Fibroblast of peridontal ligament (primary cell): ENCODE measurements around the gene GEMIN5.
"Not testable (repeated sequence)": the region's sequence is repeated elsewhere in the genome, so short reads cannot be mapped to it uniquely, and the experiment has no call there.

Experiments used
- DNase-seq: peaks from one replicate; pipeline ENCODE4 v3.0.0-alpha.2; 2010; ENCODE audit errors: extremely low read depth

Gene GEMIN5

DNA sequence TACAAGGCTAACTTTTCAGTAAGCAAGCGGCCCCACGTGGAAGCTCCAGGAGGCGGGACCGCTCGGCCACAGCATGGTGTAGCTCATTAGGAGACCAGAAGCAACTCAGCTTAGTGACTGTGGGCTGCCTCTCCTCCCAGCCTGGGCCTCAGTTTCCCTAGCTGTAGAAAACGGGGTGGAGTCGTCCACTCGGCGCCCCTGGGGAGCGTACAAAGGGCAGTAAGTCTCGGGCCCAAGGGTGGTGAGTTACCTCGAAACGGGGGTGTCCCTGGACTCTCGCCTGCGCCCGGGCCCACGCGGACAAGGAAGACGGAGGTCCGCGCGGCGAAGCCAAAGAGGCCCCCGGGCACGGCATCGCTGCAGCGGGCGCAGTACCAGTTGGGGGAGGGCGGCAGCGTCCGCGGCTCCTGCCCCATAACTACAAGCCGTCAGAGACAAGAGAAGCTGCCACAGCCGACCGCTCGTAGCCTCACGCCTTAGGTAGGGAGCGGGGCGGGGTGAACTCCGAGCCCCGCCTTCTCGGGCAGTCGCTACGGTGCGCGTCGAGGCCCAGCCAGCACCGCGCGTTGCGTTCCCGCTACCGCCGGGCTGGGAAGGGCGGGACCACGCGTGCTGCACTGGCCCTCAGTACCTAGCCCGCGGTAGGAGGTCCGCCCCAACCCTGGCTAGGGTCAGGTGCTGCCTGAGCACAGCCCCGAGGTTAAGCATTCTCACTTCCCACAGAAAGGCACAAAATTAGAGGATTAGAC is at the start of gene GEMIN5:
Gene GEMIN5 (minus strand): TSS at position 494 of the 749 bp plus-strand sequence. CDS start 78 bp downstream, at position 416.
- peak; percentile 72 for DNase-seq

GRCh38 chr5:154986151-154986550 is 48.1 kb upstream of the GEMIN5 start:
- peak; percentile 5 for DNase-seq

DNA sequence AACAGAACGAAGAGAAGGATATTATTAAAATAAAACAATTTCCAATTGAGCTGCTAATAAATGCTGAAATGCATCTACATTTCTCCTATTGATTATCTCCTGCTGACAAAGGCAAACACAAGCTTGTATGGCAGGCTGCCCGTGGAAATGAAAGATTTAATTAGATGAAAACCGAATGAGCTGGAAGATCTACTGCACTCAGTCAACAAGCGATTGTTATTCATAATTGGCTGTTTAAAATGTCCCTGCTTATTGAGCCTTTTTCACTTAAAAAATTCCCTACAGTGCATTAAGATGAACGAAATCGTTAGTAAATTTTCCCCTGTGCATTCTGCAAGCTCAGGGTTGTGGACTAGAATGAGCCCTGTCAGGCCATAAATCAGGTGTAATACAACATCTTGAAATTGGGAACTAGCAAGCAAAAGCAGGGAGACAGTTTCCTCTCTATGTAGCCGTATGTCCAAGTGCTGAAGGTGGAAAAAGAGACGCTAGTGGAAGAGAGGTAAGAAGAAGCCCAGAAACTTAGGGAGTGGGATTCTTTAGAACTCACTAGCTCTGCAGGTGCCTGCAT is 47.0 kb upstream of the GEMIN5 start:
- DNase-seq, result no peak

DNA sequence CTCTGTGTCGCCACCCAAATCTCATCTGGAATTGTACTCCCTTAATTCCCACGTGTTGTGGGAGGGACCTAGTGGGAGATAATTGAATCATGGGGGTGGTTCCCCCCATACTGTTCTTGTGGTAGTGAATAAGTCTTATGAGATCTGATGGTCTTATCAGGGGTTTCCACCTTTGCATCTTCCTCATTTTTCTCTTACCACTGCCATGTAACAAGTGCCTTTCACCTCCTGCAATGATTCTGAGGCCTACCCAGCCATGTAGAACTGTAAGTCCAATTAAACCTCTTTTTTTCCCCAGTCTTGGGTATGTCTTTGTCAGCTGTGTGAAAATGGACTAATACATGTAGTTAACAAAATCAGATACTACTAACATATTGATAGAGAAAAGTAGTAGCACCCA is 40.3 kb upstream of the GEMIN5 start:
- not testable (repeated sequence) for DNase-seq

DNA sequence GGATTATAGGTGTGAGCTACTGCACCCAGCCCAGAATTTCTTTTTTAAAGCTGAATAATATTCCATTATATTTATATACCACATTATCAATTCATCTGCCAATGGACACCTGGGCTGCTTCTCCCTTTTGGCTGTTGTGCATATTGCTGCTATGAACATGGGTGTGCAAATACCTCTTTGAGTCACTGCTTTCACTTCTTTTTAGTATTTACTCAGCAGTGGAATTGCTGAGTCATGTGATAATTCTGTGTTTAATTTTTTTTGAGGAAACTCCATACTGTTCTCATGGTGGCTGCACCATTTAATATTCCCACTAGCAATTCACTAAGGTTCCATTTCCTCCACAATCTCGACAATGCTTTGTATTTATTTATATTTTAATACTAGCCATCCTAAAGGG is 39.4 kb upstream of the GEMIN5 start:
- peak; percentile 27 for DNase-seq

GRCh38 chr5:154976082-154976481 is 38.1 kb upstream of the GEMIN5 start:
- DNase-seq, result not testable (repeated sequence)

DNA sequence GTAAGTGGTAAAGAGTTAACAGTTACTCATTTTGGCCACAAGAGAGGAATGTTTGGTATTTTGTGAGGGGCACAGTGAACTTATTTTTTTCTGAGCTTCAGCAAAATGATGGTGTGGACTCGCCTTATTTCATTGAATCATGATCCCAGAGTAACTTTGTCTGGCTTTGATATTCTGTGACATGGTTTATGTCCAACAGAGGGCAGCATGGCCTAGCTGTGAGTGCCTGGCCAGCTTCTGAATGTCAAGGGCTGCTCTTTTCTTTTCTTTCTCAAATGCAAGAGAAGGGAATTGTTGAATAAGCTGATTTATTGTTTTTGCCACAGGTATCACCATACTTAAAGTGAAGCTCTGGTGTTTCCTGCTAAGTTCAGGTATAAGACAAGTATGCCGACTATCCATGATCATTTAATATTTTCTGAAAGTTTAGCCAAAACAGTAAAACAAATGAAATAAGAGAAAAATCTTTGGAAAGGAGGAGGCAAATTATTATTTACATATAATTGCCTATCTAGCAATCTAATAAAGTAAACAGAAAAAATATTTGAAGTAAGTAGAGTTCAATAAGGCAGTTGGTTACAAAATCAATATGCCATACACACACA is 34.6 kb upstream of the GEMIN5 start:
- peak; percentile 54 for DNase-seq

- peak; percentile 25 for DNase-seq
Observed at GRCh38 chr5:154971501-154971900, 33.5 kb upstream of the GEMIN5 start.

DNA sequence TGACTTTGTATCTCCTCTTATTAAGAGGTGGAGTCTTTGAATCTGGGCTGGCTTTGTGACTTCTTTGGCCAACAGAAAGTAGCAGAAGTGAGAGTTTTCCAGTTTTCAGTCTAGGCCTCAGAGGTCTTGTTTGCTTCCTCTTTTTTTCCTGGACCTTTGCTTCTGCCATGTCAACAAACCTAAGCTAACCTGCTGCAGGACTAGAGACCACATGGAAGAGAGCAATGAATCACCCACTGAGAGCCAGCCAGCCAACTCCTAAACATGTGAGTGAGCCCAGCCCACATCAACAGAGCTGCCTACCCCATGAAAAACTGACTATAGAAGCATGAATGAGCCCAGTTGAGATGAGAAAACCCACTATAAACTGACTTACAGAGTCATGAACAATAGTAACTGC is 32.7 kb upstream of the GEMIN5 start:
- DNase-seq, result peak; percentile 10

- DNase-seq, result no peak
Observed at GRCh38 chr5:154968953-154969352, 30.9 kb upstream of the GEMIN5 start.

- DNase-seq, result peak; percentile 25
Observed at GRCh38 chr5:154967421-154968024, 29.5 kb upstream of the GEMIN5 start.

DNA sequence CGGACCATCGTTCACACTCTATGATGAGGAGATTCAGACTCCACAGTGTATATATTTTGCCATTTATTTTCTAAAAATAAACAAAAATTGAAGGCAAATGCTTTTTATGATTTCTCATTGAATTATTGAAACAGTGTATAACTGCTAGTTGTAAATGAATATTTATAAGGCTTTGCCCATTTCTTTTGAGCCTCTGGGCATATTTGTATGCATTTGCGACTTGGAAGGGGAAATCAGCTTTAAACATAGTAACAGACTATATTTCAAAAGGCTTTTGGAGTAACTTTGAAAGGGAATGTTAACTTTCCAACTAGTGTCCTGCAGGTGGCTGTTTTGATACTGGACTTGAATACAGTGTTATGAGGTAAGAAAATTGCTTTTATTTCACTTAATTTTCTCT is 28.9 kb upstream of the GEMIN5 start:
- DNase-seq, result no peak

DNA sequence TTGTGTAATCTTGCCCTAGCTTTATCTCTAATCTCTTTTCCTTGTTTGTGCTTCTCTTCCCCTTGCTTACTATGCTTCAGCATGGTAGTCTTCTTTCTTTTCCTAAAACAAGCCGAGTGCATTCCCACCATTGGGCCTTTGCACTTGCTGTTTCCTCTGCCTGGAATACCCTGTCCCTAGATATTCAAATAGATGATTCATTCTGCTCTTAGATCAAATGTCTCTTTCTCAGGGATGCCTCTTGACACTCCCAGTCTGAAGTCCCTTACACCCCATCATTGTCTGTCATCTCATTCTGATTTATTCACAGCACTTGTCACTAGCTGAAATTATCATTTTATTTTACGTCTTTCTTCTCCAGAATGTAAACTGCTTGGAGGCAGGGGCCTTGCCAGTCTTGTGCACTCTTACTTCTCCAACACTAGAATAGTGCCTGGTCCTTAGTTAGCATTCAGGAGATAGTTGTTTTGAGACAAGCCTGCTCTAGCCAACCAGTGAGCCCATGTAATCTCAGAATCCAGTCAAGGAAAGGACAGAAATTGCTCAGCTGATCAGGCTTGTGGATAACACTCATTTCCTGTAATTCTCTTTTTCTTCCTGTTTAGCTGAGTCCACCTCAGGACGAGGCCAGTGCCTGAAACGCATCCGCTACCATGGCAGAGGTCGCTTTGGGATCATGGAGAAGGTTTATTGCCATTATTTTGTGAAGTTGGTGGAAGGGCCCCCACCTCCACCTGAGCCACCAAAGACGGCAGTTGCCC is 28.2 kb upstream of the GEMIN5 start:
- no peak for DNase-seq

DNA sequence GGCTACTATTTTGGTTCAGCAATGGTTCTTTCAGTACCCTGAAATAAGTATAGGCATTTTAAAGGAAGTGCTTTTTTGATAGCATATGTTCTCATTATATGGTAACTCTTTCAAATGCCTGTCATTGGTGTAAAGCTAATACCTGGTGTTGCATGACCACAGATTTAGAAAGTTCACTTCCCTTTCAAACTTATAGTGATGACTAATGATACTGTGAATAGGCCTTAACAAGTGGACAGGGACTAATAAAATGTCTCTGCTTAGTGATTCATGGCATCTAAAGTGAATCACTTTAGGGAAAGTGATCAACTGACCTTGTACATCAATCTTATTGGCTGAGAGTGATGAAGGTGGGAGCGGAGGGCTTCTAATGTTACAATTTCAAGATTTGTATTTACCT is 24.5 kb upstream of the GEMIN5 start:
- no peak for DNase-seq

DNA sequence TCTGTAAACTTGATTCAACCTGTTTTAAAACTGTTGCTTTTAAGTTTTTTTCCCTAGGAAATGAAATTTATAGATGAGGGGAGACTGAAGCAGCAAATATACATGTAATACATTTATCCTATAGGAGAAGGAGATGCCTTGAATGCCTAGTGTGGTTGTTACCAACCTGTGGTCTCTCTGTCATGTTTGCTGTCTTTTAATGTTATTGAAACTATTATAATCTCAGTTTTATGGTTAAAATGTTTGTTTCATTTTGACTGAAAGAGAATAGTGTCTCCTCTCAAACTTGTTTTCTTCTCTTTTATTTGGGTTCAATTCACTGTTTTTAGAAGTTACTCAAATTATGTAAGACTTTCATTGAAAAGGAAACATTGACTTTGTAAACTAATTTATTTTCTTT is 18.7 kb upstream of the GEMIN5 start:
- DNase-seq, result no peak

GRCh38 chr5:154949781-154950180 is 11.8 kb upstream of the GEMIN5 start:
- no peak for DNase-seq

DNA sequence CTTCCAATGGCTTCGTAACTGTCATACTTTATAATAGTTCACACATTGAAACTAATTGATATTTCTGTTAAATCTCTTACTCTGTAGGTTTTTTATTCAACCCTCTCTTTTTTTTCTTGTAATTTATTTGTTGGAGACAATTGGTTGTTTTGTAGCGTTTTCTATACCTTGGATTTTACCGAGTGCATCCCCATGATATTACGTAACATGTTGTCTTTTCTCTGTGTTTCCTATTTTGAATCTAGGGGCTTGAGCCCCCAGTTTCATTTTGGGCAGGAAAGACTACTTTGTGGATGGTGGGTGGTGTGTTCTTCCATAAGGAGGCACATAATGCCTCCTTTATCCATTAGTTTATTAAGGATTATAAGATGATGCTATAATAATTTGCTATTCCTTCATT is 10.3 kb upstream of the GEMIN5 start:
- no peak for DNase-seq

DNA sequence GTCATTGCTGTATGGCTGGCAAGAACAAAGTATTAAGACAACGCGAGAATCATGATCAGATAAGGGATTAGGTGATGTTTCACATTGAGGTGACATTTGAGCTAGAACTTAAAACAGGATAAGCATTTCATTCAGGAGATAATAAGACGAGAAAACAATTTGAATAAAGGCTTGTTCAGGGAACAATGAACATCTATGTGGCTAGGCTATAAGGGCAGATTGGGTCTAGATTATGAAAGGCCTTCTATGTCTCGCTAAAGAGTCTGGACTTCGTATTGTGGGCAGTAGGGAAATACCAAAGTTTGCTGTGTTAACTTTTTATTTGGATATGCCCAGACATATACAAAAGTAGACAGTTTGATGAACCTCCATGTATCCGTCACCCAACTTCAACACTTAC is 9.8 kb upstream of the GEMIN5 start:
- DNase-seq, result no peak

DNA sequence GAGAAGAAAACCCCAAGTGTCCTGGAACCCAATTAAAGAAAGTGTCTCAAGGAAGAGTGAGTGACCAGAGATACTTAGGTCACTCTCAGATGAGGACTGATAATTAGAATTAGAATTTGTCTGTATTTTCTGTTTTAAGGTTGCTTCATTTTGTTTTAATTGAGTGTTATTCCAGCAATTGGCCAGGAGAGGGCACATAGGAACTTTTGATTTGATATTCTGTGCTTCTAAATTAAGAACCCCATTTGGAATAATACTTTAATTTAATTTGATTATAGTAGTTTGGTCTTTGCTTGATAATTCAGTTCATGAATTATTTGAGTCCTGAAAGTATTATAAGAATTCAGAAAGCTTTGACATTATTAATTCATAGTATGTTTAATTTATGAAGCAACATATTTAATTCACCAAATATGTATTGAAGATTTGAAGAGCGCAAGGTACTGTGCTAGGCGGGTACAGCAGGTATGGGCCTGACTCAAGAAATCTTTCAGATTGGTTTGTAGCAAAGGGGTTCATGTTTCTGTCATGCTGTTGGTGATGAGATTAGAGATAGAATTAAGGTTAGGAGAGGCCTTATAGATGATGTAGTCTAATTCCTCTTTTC is 7.8 kb upstream of the GEMIN5 start:
- DNase-seq, result peak; percentile 54

- DNase-seq, result no peak
Observed at GRCh38 chr5:154944716-154945115, 6.7 kb upstream of the GEMIN5 start.

GRCh38 chr5:154943527-154943926 is 5.5 kb upstream of the GEMIN5 start:
- DNase-seq, result no peak
